A673 (cell line): Measurements from ENCODE around the gene KRTAP5-1. TPM values are rescaled to one million over a fixed set of nuclear protein-coding genes. Genes with fewer than 3 reads are reported as not detected.

Source experiments
- BruUV-seq: library from RNA; stranded (reverse); fragments of 400-500 nt; replicated peaks from 2 replicates; lab custom pipeline; 2021; lab: Mats Ljungman, UMichigan
- CTCF ChIA-PET: fragments of 300-600 bp; sonication (Branson Sonifier 250); formaldehyde crosslinking; loops from one replicate; lab custom pipeline; 2022; ENCODE audit warnings: antibody characterized with exemption; lab: Charles Lee
- POLR2A ChIA-PET: fragments of 300-600 bp; sonication (Branson Sonifier 250); formaldehyde crosslinking; loops from one replicate; lab custom pipeline; 2022; ENCODE audit warnings: antibody characterized with exemption; ENCODE audit not compliant: low non-redundant PET; lab: Charles Lee
- DNase-seq: peaks from one replicate; pipeline ENCODE4 v3.0.0-alpha.2; 2015; ENCODE audit warnings: low spot score
- H3K27ac ChIP-seq: fragments of 200-600 bp; sonication (generic); 2 replicates; pipeline ENCODE4 v1.5.1; 2016; ENCODE audit warnings: mixed run types, low read depth, mild to moderate bottlenecking, mixed read lengths, antibody characterized with exemption, low read length; ENCODE audit not compliant: poor library complexity, severe bottlenecking
- H3K27me3 ChIP-seq: fragments of 200-600 bp; sonication (generic); replicated peaks from 2 replicates; pipeline ENCODE4 v1.6.1; 2017; ENCODE audit warnings: mixed run types, low read depth, mild to moderate bottlenecking, mixed read lengths, antibody characterized with exemption, low read length; ENCODE audit not compliant: insufficient read depth, poor library complexity
- H3K36me3 ChIP-seq: fragments of 200-600 bp; sonication (generic); 2 replicates; pipeline ENCODE4 v1.6.1; 2016; ENCODE audit warnings: mixed run types, mild to moderate bottlenecking, mixed read lengths, antibody characterized with exemption, low read length; ENCODE audit not compliant: insufficient read depth, poor library complexity, severe bottlenecking
- H3K4me1 ChIP-seq: fragments of 200-600 bp; sonication (generic); 2 replicates; pipeline ENCODE4 v1.6.1; 2017; ENCODE audit warnings: mixed run types, mild to moderate bottlenecking, mixed read lengths, antibody characterized with exemption, low read length; ENCODE audit not compliant: insufficient read depth, poor library complexity, severe bottlenecking
- H3K4me3 ChIP-seq: fragments of 200-600 bp; sonication (generic); 2 replicates; pipeline ENCODE4 v1.5.1; 2016; ENCODE audit warnings: low read depth, mixed run types, mild to moderate bottlenecking, mixed read lengths, low read length; ENCODE audit not compliant: poor library complexity, severe bottlenecking
- H3K9me3 ChIP-seq: fragments of 200-600 bp; sonication (generic); 2 replicates; pipeline ENCODE4 v1.6.1; 2016; ENCODE audit warnings: mixed run types, low read depth, mild to moderate bottlenecking, mixed read lengths, antibody characterized with exemption, low read length; ENCODE audit not compliant: poor library complexity, severe bottlenecking
- CTCF ChIP-seq: fragments of 300-800, 200-600 bp; sonication (generic); conservative IDR thresholded peaks from 2 replicates; pipeline ENCODE4 v1.5.1; 2017; ENCODE audit warnings: low read depth, mild to moderate bottlenecking, antibody characterized with exemption, low read length, moderate library complexity, mixed read lengths
- EZH2 ChIP-seq: fragments of 200-600 bp; sonication (generic); IDR thresholded peaks from 2 replicates; pipeline ENCODE4 v1.6.1; 2017; ENCODE audit warnings: borderline replicate concordance, low read depth, mild to moderate bottlenecking, mixed read lengths, antibody characterized with exemption, low read length; ENCODE audit not compliant: poor library complexity, severe bottlenecking
- intact Hi-C: fragments of 100-400 bp; cut with micrococcal nuclease; formaldehyde crosslinking; loops from one replicate; pipeline ENCODE4 v1.10.0; 2022; ENCODE audit not compliant: unreplicated experiment
- total RNA-seq: library from RNA; stranded (reverse); gene quantifications from 2 replicates; pipeline ENCODE4 v1.2.3, GENCODE V29; 2021

KRTAP5-1 gene
- total RNA-seq, 1 experiment from 2014 or later = not detected

GRCh38 chr11:1560649-1561251 is 24.3 kb downstream of the KRTAP5-1 start:
- no peaks in the 10 kb centered on the region for H3K27me3 ChIP-seq
- no peaks in the 10 kb centered on the region for H3K4me1 ChIP-seq
- intact Hi-C loops = no loop called here
- H3K4me3 ChIP-seq = no peak overlapping the region
- H3K9me3 ChIP-seq = no peaks in the 10 kb centered on the region
- no peak for DNase-seq
- no peak for TF ChIP-seq CTCF
- no peak for TF ChIP-seq EZH2
- no TSS peak for BruUV-seq
- H3K27ac ChIP-seq = no peak overlapping the region
- POLR2A ChIA-PET = no interaction called here
- CTCF ChIA-PET = no interaction called here
- H3K36me3 ChIP-seq = no peaks in the 10 kb centered on the region

DNA sequence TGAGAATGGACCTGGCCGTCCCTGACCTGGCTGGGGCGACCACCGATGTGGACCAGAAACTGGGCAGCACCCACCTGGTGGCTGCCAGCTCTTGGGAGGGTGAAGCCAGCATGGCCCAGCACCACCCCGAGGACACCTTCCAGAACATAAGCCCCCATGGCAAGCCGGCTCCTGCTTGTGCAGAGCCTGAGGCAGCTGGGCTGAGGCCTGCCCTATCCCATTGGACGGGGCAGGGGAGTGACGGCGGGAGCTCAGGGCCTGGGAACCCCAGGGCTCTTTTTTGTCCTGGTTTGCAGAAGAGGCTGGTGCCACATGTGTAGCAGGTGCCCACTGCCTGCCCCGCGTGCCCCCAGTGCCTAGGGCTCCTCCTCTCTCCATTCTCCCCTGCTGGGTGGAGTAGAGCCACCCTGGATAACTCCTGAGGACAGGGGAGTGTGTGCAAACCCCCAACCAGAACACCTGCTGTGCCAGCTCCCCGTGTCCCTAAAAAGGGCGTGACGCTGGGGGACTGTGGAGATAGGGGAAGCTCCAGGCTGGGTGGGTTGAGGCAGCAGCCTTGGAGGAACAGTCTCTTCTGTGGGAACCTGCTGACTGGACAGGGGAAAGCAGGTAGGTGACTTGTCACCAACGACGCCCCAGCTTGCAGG is 25.0 kb downstream of the KRTAP5-1 start:
- Histone ChIP-seq H3K9me3 (no peaks in the 10 kb centered on the region), H3K4me1 (no peaks in the 10 kb centered on the region), H3K4me3 (no peak overlapping the region), H3K27ac (no peak overlapping the region), H3K27me3 (no peaks in the 10 kb centered on the region), H3K36me3 (no peaks in the 10 kb centered on the region)
- CTCF ChIA-PET = no interaction called here
- no peak for DNase-seq
- no TSS peak for BruUV-seq
- intact Hi-C loops = no loop called here
- POLR2A ChIA-PET = no interaction called here
- TF ChIP-seq EZH2 (no peak), CTCF (no peak)

DNA sequence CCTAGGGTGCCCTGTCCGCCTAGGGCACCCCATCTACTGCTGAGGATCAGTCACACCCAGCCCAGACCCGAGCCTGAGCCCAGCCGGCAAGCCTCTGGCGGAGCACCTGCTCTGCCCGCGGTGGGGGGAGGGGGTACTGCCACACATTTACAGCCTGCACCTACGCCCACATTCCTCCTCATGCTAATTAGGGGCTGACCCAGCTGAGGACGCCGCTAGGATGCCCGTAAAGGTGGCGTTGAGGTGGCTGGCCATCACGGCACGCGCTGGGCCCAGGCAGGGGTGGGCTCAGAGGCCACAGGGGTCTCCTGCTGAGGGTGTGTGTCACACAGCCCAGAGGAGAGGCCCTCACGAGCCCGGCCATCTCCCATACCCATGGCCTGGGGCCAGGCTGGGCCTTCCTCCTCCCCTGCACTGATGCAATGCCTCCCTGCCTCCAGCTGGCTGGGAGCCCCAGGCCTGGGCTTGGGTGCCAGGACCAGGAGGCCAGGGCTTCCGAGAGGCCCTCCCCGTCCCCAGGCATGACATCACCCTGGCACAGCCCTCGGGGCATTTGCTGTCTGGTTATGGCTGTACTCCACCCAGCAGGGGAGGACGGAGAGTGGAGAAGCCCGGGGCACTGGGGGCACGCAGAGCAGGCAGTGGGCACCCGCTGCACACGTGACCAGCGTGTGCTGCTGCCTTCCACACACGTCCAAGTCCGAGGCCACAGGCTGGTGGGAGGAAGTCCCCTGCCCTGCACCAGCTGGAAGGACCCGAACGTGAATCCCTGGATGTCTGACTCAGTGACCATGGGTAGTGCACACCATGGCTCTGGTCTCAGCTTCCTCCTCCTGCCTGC is 25.8 kb downstream of the KRTAP5-1 start:
- POLR2A ChIA-PET = no interaction called here
- H3K4me3 ChIP-seq = no peak overlapping the region
- no peaks in the 10 kb centered on the region for H3K27me3 ChIP-seq
- CTCF ChIA-PET = interaction anchor here (1.2 kb wide), 1 partner anchor 13 kb away, joined by 4 read pairs; no protein-coding TSS in a partner anchor
- no peaks in the 10 kb centered on the region for H3K36me3 ChIP-seq
- H3K27ac ChIP-seq = no peak overlapping the region
- no peak for TF ChIP-seq CTCF
- TF ChIP-seq EZH2 = no peak
- BruUV-seq = no TSS peak
- no peaks in the 10 kb centered on the region for H3K9me3 ChIP-seq
- DNase-seq = no peak
- intact Hi-C loops = no loop called here
- no peaks in the 10 kb centered on the region for H3K4me1 ChIP-seq
